NCI-H345 (cell line): ENCODE measurements around the gene SMURF2.
"Not testable (repeated sequence)": the region's sequence is repeated elsewhere in the genome, so short reads cannot be mapped to it uniquely, and the experiment has no call there.

Source experiments
- DNase-seq: peaks from one replicate; lab custom pipeline; 2025; lab: John Stamatoyannopoulos, UW

Gene SMURF2

GRCh38 chr17:64661976-64662773 lies at the start of gene SMURF2:
TSS of gene SMURF2 (minus strand) at chr17:64662307. CDS start at chr17:64661880, 427 bp downstream.
- peak; percentile 66 for DNase-seq

- no peak for DNase-seq
These were observed 47.4 kb upstream of the SMURF2 start for GRCh38 chr17:64709481-64709880.

- DNase-seq: no peak
These were observed 45.0 kb upstream of the SMURF2 start for GRCh38 chr17:64707050-64707591.

GRCh38 chr17:64706224-64707049 lies 44.3 kb upstream of the SMURF2 start:
- no peak for DNase-seq

- no peak for DNase-seq
These were observed 40.7 kb upstream of the SMURF2 start for GRCh38 chr17:64702815-64703214.

- no peak for DNase-seq
These were observed 36.6 kb upstream of the SMURF2 start for GRCh38 chr17:64698725-64699124.

GRCh38 chr17:64694207-64694606 lies 32.1 kb upstream of the SMURF2 start:
- DNase-seq: no peak

GRCh38 chr17:64692187-64692586 lies 30.1 kb upstream of the SMURF2 start:
- DNase-seq: no peak

GRCh38 chr17:64689106-64689505 lies 27.0 kb upstream of the SMURF2 start:
- no peak for DNase-seq

- DNase-seq: no peak
These were observed 26.4 kb upstream of the SMURF2 start for GRCh38 chr17:64688481-64688880.

GRCh38 chr17:64687961-64688360 lies 25.9 kb upstream of the SMURF2 start:
- DNase-seq: no peak

GRCh38 chr17:64687376-64687775 lies 25.3 kb upstream of the SMURF2 start:
- DNase-seq: no peak

GRCh38 chr17:64686705-64687104 lies 24.6 kb upstream of the SMURF2 start:
- peak; percentile 21 for DNase-seq

- peak; percentile 50 for DNase-seq
These were observed 23.6 kb upstream of the SMURF2 start for GRCh38 chr17:64685705-64686104.

- DNase-seq: no peak
These were observed 21.7 kb upstream of the SMURF2 start for GRCh38 chr17:64683796-64684195.

- no peak for DNase-seq
These were observed 20.4 kb upstream of the SMURF2 start for GRCh38 chr17:64682261-64683181.

- no peak for DNase-seq
These were observed 17.7 kb upstream of the SMURF2 start for GRCh38 chr17:64679710-64680216.

GRCh38 chr17:64676763-64677162 lies 14.7 kb upstream of the SMURF2 start:
- DNase-seq: no peak

GRCh38 chr17:64670843-64671590 lies 8.9 kb upstream of the SMURF2 start:
- not testable (repeated sequence) for DNase-seq

- DNase-seq: not testable (repeated sequence)
These were observed 6.0 kb upstream of the SMURF2 start for GRCh38 chr17:64667807-64668721.
